ENCODE data around the gene TRMT2A.

The TRMT2A gene

DNA sequence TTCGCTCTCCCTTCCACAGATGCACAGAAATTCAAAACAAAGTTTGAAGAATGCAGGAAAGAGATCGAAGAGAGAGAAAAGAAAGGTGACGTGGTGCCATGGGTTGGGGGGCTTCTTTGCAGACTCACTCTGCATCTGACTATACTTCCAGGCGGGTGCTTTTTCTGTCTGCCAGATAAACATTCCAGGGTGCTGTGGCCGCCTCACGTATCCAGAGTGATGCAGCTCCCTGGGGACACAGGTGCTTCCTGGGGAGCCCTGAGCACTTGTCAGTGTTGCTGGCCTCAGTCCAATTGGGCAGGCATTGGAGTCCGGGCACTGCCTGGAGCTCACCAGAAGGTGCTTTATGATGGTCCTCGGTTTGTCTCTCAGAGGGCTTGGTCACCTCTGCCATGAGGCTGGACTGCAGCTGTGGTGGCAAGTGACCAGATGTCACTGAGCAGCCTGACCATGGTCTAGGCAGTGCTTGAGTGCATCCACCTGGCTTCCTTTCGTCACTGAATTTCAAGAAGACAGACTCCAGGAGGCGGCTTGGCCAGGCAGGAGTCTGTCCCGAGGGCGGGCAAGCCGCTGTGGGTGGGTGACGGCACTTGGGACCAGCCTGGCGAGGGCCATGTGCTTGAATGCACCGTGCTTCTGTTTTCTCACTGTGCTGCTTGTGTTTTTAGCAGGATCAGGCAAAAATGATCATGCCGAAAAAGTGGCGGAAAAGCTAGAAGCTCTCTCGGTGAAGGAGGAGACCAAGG is 9.4 kb upstream of the TRMT2A start:
- DNase-seq: no peak
- H3K27me3 ChIP-seq (replicated peaks; ENCODE audit: insufficient read depth, low read length): no peaks in the 10 kb centered on the region
- H3K79me2 ChIP-seq (ENCODE audit: low read length): peaks cover 33% of the 10 kb centered on the region
- H3K9ac ChIP-seq (ENCODE audit: low read length): no peak overlapping the region
- H3K4me1 ChIP-seq (ENCODE audit: low read length): 0 out of 2 replicates have a peak, but pooled peaks cover 3% of the 10 kb centered on the region
- no peak overlapping the region for H3K4me3 ChIP-seq (ENCODE audit: low read length)
- H3K9me3 ChIP-seq (replicated peaks; ENCODE audit: insufficient read depth, low read length): no peaks in the 10 kb centered on the region
- H2AFZ ChIP-seq (ENCODE audit: low read length): no peak overlapping the region
- no peaks in the 10 kb centered on the region for H3K9me2 ChIP-seq (replicated peaks; ENCODE audit: insufficient read depth, low read length)
- H3F3A ChIP-seq (ENCODE audit: insufficient read depth, low read length): peaks cover 36% of the 10 kb centered on the region
- no peak for TF ChIP-seq EZH2 (optimal IDR thresholded peaks at IDR 0.05; ENCODE audit: low read depth, low read length)
- peaks cover 16% of the 10 kb centered on the region; the same call in 1 of the 2 replicates for H4K20me1 ChIP-seq (ENCODE audit: insufficient read depth, low read length)
- H3K4me2 ChIP-seq (ENCODE audit: low read depth, low read length): no peak overlapping the region
- H3K27ac ChIP-seq (ENCODE audit: low read length): no peak overlapping the region
- H3K36me3 ChIP-seq (replicated peaks; ENCODE audit: insufficient read depth, low read length): no peaks in the 10 kb centered on the region; the same call in 1 of the 2 replicates

DNA sequence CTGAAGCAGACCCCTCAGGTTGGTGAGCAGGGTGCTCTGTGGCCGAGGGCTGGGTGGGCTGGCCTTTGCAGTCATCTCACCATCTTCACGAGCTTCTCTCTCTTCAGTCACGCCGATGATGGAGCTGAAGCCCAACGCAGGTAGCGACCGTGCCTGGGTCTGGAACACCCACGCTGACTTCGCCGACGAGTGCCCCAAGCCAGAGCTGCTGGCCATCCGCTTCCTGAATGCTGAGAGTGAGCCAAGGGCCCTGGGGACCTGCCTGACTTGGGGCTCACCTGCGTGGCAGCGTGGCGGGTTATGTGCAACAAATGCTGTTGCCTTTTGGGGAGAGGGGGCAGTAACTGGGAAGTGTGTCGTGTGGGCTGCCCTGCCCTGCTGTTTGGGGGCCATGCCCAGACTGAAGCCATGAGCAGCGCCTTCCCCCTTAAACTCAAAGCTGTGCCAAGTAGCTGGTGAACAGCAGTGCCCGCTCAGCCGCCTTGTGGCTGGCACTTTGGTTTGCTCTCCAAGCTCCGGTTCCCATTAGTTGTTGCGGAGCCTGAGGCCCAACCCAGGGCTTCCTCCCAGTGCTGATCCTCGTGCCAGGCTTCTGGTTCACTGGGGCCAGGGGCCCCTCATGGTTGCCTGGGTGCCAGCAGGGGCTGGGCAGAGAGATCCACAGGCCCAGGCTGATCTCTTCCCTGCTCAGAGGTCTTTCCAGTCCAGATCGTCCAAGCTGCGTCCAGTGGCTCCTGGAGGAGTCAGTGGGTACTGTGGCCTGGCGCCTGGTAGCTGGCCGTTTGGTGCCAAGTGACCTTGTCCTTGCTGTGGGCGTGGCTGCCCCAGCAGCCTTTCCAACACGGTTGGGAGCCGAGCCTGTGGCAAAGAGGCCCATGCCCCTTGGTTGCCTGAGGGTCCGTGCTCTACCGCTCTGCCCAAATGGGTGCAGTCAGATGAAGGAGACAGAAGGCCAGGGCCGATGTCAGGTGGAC is 8.5 kb upstream of the TRMT2A start:
- Histone ChIP-seq H3K36me3 (replicated peaks; ENCODE audit: insufficient read depth, low read length) (peaks cover 2% of the 10 kb centered on the region; the same call in 1 of the 2 replicates), H3K4me3 (ENCODE audit: low read length) (no peak overlapping the region), H3K27me3 (replicated peaks; ENCODE audit: insufficient read depth, low read length) (no peaks in the 10 kb centered on the region), H2AFZ (ENCODE audit: low read length) (no peak overlapping the region), H3K9me2 (replicated peaks; ENCODE audit: insufficient read depth, low read length) (no peaks in the 10 kb centered on the region), H3K4me2 (ENCODE audit: low read depth, low read length) (no peak overlapping the region), H3K27ac (ENCODE audit: low read length) (no peak overlapping the region), H3K9me3 (replicated peaks; ENCODE audit: insufficient read depth, low read length) (no peaks in the 10 kb centered on the region), H4K20me1 (ENCODE audit: insufficient read depth, low read length) (peaks cover 20% of the 10 kb centered on the region; the same call in 1 of the 2 replicates), H3K79me2 (ENCODE audit: low read length) (peaks cover 43% of the 10 kb centered on the region), H3K9ac (ENCODE audit: low read length) (no peak overlapping the region), H3K4me1 (ENCODE audit: low read length) (no peaks in the 10 kb centered on the region), H3F3A (ENCODE audit: insufficient read depth, low read length) (peaks cover 30% of the 10 kb centered on the region)
- no peak for DNase-seq
- TF ChIP-seq, protein P1, sequence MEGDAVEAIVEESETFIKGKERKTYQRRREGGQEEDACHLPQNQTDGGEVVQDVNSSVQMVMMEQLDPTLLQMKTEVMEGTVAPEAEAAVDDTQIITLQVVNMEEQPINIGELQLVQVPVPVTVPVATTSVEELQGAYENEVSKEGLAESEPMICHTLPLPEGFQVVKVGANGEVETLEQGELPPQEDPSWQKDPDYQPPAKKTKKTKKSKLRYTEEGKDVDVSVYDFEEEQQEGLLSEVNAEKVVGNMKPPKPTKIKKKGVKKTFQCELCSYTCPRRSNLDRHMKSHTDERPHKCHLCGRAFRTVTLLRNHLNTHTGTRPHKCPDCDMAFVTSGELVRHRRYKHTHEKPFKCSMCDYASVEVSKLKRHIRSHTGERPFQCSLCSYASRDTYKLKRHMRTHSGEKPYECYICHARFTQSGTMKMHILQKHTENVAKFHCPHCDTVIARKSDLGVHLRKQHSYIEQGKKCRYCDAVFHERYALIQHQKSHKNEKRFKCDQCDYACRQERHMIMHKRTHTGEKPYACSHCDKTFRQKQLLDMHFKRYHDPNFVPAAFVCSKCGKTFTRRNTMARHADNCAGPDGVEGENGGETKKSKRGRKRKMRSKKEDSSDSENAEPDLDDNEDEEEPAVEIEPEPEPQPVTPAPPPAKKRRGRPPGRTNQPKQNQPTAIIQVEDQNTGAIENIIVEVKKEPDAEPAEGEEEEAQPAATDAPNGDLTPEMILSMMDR (IDR thresholded peaks at IDR 0.05; ENCODE audit: low read length): no peak
- TF ChIP-seq EZH2 (optimal IDR thresholded peaks at IDR 0.05; ENCODE audit: low read depth, low read length) (no peak), EZH2phosphoT487 (IDR thresholded peaks at IDR 0.05; ENCODE audit: low read length) (no peak)

DNA sequence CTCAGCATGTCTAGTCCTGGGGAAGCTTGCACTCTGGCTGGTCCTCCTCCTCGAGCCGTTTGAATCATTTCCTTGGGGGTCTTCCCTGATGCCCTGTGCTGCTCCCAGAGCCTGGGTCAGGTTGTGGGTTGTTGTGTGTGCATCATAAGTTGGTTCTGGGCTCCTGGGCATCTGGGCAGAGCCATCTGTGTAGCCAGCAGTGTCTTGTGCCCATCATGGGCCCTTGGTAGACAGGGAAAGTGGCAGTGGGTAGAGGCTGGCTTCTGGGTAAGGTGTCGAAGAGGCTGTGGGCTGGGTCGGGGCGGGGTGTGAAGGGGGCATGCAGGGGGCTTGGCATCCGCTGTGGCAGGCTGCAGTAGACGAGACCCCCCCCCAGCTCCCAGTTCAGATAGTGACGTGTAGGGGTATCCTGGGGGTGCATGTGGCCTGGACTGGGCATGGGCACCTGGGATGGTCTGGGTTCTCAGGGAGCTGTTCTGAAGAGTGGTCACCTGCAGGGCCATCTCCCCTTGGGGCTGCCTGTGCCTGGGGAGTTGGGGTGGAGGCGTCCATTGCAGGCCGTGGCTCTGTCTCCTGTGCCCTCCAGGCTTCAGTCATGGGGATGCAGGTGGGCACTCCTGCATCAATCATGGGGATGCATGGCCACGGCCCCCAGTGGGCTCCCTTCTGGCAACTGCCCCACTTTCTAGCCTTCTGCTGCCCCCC is 7.2 kb upstream of the TRMT2A start:
- Histone ChIP-seq H3K4me3 (ENCODE audit: low read length) (no peak overlapping the region), H2AFZ (ENCODE audit: low read length) (no peak overlapping the region), H3K36me3 (replicated peaks; ENCODE audit: insufficient read depth, low read length) (peaks cover 10% of the 10 kb centered on the region; the same call in 1 of the 2 replicates), H3K9me2 (replicated peaks; ENCODE audit: insufficient read depth, low read length) (no peaks in the 10 kb centered on the region), H3F3A (ENCODE audit: insufficient read depth, low read length) (peaks cover 19% of the 10 kb centered on the region), H3K79me2 (ENCODE audit: low read length) (peaks cover 55% of the 10 kb centered on the region), H3K4me1 (ENCODE audit: low read length) (peaks cover 1% of the 10 kb centered on the region), H3K9me3 (replicated peaks; ENCODE audit: insufficient read depth, low read length) (no peaks in the 10 kb centered on the region), H4K20me1 (ENCODE audit: insufficient read depth, low read length) (peaks cover 27% of the 10 kb centered on the region), H3K4me2 (ENCODE audit: low read depth, low read length) (no peak overlapping the region), H3K27me3 (replicated peaks; ENCODE audit: insufficient read depth, low read length) (no peaks in the 10 kb centered on the region), H3K9ac (ENCODE audit: low read length) (no peak overlapping the region), H3K27ac (ENCODE audit: low read length) (no peak overlapping the region)
- no peak for TF ChIP-seq EZH2phosphoT487 (IDR thresholded peaks at IDR 0.05; ENCODE audit: low read length)
- no peak for TF ChIP-seq EZH2 (optimal IDR thresholded peaks at IDR 0.05; ENCODE audit: low read depth, low read length)
- TF ChIP-seq, protein P1 (IDR thresholded peaks at IDR 0.05; ENCODE audit: low read length): no peak
- DNase-seq: no peak
